Omental fat pad (tissue), 4 donors: ENCODE data around the gene PPP1R14B. TPM values are rescaled to one million over a fixed set of nuclear protein-coding genes. Genes with fewer than 3 reads are reported as not detected.

Experiments used
- ATAC-seq: fragments of 150-250 bp; one replicate; pipeline ENCODE4 v1.9.1; 2016; ENCODE audit warnings: mild to moderate bottlenecking, moderate library complexity; ENCODE audit not compliant: low FRiP score
- DNase-seq: peaks from one replicate; pipeline ENCODE4 v3.0.0-alpha.2; 2019; ENCODE audit warnings: low spot score
- total RNA-seq, 4 donors: library from RNA; depleted of rRNA; stranded (reverse); fragments of >200 nt; gene quantifications; one replicate each; pipeline ENCODE4 v1.1.0, GENCODE V29; 2016
- TF ChIP-seq, protein P1 (sequence below), 3 donors: fragments of 450-650 bp; IDR thresholded peaks; one replicate each; pipeline ENCODE4 v1.5.1; 2016 to 2017; ENCODE audit warnings: antibody characterized with exemption in 3 of 3, mild to moderate bottlenecking in 3 of 3, moderate library complexity in 2 of 3

PPP1R14B gene
- total RNA-seq, 4 donors from 2014 or later = 95.0 to 140 (median 97.9) TPM

DNA sequence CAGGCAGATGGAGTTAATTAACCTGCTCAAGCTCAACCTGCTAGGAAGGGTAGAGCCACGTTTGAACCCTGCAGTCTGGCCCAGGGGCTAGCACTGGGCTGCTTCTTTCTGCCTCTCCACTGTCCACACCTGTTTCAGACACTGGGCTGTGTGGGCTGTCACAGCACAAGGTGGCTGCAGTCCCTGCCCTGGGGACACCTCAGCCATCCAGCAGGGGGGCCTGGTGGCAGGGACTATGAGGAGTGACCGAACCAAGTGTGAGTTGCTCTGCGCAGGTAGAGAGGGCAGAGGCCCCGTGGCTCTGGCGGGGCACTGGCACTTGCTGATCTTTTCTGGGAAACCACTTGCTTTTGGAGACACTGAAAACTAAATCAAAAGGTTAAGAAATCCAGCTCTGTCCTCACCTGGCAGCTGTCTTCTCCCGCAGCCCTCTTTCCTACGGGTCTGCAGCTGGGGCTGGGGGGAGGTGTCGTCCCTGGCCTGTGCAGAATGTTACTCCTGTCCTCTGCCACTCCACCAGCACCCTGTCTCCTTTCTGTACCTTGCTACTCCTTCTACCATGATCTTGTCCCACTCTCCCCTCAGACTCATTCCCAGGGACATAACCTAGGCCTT, 31.9 kb upstream of the PPP1R14B start:
- DNase-seq (no peak), ATAC-seq (no peak)
- TF ChIP-seq, protein P1, sequence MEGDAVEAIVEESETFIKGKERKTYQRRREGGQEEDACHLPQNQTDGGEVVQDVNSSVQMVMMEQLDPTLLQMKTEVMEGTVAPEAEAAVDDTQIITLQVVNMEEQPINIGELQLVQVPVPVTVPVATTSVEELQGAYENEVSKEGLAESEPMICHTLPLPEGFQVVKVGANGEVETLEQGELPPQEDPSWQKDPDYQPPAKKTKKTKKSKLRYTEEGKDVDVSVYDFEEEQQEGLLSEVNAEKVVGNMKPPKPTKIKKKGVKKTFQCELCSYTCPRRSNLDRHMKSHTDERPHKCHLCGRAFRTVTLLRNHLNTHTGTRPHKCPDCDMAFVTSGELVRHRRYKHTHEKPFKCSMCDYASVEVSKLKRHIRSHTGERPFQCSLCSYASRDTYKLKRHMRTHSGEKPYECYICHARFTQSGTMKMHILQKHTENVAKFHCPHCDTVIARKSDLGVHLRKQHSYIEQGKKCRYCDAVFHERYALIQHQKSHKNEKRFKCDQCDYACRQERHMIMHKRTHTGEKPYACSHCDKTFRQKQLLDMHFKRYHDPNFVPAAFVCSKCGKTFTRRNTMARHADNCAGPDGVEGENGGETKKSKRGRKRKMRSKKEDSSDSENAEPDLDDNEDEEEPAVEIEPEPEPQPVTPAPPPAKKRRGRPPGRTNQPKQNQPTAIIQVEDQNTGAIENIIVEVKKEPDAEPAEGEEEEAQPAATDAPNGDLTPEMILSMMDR (IDR thresholded peaks at IDR 0.05) = no peak

DNA sequence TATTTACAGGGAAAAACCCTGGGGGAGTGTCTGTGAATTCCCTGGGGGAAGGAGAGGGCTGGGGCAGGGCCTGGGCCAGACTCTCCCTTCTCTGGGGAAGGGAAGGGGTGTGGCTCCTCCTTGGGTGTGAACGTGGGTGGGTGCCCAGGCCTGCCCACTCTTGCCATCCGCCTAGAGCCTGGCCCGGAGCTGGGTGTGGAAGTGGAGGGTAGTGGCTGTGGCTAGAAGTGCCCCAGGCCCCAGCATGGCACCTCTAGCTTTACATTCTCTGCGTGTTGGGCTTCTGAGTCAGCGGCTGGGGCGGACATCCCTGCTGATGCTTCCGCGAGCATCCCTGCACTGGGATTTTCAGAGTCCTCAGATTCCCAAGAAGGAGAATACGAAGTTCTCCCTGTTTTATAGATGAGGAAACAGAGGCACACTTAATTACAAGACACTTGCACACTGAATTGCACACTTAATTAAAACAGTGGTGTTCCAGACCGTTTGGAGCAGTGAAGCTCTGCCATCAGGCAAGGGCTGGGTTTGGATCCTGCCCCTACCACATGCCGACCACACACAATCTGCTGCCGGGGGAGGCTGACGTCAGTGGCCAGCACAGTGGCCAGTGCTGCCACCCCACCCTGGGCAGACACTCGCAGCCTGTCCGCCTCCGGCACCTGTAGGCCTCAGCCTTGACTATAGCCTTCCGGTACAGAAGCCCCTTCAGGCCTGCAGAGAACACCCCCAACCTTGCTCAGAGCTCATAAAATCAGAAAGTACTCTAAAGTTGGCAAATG, 30.1 kb upstream of the PPP1R14B start:
- peak; percentile 67 for ATAC-seq
- TF ChIP-seq, protein P1 (IDR thresholded peaks at IDR 0.05) = no peak

DNA sequence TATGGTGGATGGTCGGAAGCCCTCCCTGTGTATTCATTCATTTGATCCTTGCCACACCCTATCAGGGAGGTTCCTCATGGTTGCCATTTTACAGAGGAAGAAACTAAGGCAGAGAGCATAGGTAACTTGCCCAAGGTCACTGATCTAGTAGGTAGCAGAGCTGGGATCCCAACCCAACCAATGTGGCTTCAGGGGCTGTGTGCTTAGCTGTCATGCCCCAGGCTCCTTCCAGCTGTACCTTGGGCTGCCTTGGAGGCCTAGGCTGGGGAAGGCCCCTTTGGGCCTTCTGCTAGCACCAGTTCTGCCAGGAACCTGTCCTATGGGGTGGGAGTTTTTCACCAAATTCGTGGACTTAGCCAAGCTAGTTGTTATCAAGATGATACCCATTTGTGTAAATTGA, 29.1 kb upstream of the PPP1R14B start:
- TF ChIP-seq, protein P1 (IDR thresholded peaks at IDR 0.05) = no peak
- DNase-seq (no peak), ATAC-seq (no peak)

More for the DNA sequence above, 30.1 kb upstream of the PPP1R14B start:
- no peak for DNase-seq

DNA sequence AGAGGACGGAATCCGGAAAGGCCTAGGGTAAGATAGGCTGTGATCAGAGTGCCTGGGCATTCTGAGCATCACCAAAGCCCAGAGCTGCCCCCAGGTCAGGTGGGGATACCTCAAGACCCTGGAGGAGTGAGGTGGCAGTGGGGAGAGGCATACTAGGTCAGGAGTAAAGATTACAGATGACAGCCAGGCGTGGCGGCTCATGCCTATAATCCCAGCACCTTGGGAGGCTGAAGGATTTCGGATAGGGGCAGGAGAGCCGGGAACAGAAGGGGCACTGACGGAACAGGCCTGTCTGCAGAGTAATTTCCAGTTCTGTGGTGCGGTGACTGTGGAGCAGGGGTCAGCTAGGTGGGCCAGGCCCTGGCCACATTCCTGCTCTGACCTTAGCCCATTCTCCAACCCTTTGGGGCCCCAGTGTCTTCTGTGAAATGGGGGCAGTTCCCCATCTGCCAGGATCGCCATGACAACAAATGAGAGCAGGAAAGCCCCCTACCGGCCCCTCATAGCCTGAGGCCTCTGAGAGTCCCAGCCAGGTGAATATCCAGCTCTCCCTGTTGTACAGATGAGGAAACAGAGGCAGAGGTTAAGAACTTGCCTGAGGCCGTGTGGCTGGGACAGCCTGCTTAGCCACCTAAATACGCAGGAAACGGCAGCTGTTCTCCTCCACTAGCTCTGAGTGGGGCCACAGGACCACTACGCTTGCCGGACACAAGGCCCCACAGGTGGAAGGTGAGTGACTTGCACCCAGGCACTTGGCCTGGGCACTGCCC, 28.5 kb upstream of the PPP1R14B start:
- DNase-seq (no peak), ATAC-seq (no peak)
- TF ChIP-seq, protein P1 (IDR thresholded peaks at IDR 0.05) = no peak

DNA sequence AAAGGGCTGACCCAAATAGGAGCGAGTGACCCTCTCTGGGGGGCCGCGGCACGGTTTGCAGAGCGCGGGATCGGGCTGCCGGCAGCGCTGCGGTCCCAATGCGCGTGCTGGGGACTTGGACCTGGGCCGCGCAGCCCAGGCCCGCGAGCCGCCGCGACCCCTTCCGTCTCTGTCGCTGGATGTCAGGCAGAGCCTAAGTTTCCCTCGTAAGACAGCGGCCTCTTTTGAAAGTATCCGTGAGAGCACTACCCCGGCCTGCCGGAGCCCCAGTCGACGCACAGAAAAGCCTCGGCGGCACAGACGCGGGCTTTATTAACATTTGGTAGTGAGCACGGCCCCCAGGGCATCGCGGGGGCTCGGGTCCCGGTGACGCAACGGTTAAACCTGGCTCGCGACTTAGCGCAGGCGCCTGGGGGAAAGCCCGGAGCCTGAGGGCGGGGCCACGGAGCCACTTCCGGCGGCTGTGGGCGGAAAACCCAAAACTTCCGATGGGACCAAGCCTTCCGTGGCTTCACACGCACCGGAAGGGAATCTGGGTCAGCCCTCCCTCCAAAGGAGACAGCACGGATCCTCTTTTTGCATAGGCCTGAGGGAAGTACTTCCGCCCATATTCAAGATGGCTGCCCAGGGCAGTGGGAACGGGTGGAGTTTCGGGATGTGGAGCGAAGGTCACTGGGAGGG, 22.9 kb upstream of the PPP1R14B start:
- TF ChIP-seq, protein P1 (IDR thresholded peaks at IDR 0.05) = no peak
- DNase-seq (peak; percentile 88), ATAC-seq (peak; percentile 94)

DNA sequence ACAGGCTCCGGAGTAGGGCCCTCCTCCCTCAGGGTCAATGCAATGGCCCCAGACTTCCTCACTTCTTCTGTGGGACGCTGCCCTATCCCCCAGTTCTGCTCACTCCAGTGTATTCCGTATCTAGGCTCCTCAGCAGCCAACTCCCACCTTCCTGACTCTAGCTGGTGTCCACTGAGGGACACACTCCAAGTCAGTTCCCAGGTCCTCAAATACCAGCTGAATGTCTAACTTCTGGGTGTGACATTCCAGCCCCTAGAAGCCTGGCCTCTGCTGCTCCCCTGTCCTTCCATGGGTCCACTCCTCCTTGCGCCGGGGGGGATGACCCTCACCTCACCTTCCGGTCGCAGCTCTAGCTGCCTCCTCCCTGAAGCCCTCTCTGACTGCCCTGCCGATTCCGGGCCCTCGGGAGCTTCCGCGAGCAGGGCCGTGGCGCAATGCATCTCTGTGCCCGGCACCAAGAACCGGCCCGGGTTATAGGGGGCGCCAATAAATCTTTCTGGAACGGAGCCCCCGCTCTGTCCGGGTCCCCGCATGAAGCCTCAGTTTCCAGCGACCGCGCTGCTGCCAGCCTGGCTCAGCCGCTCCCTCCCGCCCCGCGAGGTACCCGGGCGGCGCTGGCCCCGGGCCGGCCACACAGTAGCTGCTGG, 22.3 kb upstream of the PPP1R14B start:
- DNase-seq (no peak), ATAC-seq (no peak)
- TF ChIP-seq, protein P1 (IDR thresholded peaks at IDR 0.05) = no peak
